ENCODE measurements around the gene DLK1.

Gene DLK1

GRCh38 chr14:100762901-100763300 lies 36.2 kb downstream of the DLK1 start:
- no peak for DNase-seq (ENCODE audit: low read depth)

DNA sequence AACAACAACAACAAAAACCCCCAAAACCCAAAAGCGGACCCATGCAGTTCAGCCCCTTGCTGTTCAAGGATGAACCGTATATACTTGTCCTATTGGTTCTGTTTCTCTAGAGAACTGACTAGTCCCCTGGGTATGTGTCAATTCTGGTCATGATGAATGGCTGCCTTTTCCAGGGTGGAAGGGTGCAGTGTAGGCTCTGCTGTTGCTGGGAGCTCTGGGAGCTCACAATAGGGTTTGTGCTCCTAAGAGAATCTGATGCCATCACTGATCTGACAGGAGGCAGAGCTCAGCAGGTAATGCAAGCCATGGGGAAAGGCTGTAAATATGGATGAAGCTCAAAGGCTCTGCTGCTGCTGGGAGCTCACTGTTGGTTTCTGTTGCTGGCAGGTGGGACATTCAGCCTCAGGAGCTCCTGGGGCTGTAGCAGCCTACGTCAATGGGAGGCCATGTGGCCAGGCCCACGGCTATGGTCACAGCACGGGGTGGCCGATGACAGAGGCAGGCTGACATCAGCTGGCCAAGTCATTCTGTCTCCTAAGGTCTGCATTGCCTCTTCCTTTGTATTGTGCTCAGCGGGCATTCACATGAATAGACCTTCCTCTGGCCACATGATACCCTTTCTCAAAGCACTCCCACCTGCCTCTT lies 37.9 kb downstream of the DLK1 start:
- no peak for DNase-seq (ENCODE audit: low read depth)

- DNase-seq (ENCODE audit: low read depth): no peak
Measured at GRCh38 chr14:100765296-100765695, 38.6 kb downstream of the DLK1 start.

- no peak for DNase-seq (ENCODE audit: low read depth)
Measured at GRCh38 chr14:100765991-100766390, 39.3 kb downstream of the DLK1 start.

DNA sequence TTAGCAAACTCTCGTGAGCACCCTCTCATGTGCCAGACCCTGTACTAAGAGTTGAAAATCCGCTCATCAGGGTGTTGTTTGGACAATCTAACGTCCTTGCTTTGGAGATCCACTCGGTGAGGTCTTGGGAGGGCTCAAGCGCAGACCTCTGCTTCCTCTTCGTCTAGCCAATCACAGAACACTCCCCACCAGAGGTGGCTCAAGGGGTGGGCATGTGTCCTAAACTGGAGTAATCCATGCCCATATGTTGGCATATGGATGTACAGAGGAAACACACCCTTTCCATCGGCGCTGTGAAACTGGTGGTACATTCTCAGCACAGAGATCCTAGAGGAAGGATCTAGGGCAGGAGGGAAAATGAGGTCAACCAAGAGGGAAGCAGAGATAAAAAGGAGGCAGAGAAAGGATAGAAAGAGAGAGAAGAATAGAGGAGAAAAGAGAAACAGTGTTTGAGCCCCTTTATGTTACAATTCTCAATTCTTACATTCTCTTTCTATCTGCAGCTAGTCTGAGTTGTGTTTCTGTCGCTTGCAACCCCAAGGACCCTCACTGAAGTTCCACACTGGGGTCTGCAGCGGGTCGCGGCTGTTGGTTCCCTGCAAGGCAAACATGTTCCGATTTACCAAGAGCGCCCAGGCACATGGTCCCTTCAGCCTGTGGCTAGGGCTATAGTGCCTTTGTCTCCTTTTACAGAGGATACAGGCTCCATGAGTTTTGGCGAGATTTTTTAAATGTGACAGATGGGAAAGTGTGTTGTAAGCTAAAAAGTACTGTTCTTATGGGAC lies 40.5 kb downstream of the DLK1 start:
- no peak for DNase-seq (ENCODE audit: low read depth)

DNA sequence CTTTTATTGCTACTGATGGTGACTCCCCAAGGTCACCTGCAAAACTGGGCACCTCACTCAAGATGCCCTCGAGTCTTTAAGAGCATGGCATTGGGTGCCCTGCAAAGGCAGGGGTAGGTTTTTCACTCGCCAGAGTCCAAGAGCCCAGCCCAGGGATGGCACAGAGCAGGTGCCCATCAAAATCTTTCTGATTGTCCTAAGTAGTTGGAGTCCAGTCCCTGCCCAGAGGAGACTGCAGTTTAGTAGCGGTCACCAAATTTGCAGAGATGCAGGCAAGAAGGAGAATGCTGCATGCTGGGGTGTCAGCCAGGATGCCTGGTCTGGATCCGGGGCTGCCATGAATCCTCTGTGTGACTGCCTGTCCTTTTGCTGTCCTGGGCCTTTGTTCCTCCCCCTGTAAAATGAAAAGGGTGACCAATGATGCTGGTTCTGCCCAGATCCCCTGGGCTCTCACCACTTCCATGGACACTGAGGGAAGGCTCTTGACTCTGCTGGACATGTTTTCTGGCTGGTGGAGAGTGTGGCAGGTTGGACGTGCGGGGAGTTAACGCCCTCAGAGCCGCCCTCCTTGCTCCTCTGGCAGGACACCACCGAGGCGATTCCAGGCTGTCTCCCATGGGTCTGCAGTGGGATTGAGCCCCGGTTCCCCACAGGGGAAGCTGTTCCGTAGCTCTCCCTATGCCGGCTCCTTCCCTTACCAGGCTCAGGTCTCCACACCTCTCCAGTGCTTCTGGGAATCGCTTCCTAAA lies 41.3 kb downstream of the DLK1 start:
- no peak for DNase-seq (ENCODE audit: low read depth)

GRCh38 chr14:100769035-100769939 lies 42.6 kb downstream of the DLK1 start:
- DNase-seq (ENCODE audit: low read depth): no peak

DNA sequence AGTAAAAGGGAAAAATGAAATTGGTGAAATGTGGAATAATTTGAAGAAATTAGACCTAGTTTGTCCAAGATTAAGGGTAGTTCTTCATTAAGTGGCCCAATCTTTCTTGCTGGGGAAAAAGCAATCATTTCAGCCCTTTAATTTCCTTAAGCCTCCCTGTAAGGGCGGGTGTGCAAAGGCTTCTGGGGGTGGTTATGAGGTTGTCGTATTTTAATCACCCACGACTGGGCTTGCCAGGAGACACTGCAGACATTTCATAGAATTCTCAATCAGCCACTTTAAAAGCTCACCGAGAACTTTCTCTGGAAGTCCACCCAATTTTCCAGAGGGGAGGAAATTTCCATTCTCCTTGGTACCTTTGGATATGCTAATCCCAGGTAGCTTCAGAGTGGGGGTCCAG lies 43.4 kb downstream of the DLK1 start:
- DNase-seq (ENCODE audit: low read depth): no peak

GRCh38 chr14:100770605-100771120 lies 44.0 kb downstream of the DLK1 start:
- no peak for DNase-seq (ENCODE audit: low read depth)

DNA sequence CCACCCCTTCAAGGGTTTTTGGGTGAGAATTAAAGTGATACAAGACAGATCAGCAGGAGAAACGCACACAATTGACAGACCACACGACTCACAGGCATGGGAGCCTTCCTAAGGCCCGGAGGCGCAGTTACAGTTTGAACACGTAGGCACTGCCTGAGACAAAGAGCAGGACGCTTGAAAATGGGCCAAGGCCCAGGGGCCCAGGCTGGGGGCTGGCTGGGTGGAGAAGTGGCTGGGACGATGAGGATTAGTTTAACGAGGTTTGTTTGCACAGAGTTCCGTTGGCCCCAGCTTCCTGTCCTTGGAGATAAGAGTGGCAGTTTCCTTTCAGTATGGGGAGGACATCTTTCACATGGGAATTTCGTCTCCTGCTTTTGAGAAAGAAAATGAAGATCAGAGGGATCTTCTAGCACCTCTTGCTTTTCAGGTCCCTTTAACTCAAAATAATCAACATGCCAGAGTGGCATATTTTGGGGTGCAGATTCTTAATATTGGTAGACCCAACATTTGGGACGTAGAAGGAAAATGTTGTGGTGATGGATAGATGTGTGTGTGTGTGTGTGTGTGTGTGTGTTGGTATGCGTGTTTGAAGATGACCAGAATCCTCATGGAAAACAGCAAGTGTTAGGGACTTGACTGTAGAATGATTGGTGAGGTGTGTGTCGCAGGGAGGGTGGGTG lies 44.6 kb downstream of the DLK1 start:
- DNase-seq (ENCODE audit: low read depth): no peak

DNA sequence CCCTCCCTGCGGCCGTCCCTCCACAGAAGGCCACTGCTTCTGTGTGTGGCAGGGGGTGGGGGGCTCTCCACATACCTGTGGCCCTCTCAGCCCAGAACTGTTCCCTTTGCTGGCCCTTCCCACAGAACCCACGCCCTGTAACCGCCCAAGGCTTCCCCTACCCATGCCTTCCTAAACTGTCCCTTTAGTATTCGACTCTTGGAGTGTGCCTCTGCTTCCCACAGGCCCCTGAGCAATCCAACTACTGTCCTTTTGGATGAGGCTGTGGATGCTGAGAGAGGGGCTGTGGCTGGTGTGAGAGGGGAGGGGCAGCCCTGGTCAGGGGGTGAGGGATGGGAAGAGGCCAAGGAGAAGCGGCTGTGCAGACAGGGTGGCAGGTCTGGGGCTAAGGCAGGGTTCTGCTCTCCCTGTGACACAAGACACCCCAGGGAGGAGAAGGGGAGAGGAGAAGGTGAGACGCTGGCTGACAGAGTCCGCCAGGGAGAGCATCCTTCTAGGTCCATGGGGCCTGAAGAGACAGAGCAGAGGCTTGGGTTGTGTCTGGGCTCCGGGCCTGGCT lies 46.0 kb downstream of the DLK1 start:
- DNase-seq (ENCODE audit: low read depth): no peak

DNA sequence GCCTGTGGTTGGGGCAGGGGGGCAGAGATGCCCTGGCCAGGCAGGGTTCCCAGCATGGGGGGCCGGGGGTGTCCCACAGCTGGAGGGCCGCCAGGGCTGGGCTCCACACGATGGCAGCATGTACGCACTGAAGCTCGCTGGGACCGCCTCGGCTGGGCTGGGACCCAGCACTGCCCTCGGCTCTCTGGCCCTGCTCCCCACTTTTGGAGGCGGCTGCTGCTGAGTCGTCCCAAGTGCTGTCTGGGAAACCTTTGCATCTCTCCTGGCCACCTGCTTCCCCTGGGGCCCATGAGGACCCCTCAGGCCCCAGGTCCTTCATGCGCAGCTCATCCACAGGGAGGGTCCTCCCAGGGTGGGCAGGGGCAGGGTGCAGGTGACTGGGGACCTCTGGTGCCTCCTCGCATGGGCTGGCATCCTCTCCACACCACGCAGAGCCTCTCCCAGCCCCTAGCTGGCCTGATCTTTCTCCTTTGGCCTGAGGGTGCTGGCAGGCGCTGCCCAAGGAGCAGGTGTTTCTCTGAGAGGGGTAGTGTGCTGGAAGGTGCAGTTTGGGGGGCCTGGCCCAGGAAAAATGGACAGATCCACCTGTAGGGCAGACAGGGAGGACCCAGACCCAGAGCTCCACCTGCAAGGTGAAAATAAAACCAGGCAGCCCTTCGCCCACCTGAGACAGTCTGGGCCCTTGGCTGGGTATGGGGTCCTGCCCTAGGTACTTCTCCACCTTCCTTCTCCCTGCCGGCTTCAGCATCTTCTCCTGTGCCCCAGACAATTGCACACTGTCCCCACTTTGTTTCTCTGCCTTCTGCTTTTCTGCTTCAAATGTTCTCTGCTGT lies 46.9 kb downstream of the DLK1 start:
- DNase-seq (ENCODE audit: low read depth): no peak

DNA sequence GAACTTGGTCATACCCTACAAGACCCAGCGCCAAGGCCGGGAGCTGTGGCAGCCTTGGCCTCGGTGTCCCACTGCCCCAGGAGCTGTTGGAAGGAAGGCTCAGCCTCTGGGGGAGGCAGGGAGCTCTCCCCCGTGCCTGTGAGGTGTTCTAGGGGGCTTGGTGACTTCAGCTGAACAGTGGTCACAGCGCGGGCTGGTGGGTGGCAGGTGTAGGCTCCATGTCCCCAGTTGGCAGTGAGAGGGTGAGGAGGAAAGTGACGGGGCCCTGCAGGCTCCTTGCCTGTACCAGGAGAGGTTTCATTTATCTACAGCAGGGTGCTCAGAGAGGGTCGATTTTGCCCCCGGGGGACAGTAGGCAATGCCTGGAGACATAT lies 47.5 kb downstream of the DLK1 start:
- DNase-seq (ENCODE audit: low read depth): no peak

GRCh38 chr14:100775351-100775830 lies 48.7 kb downstream of the DLK1 start:
- no peak for DNase-seq (ENCODE audit: low read depth)

- no peak for DNase-seq (ENCODE audit: low read depth)
Measured at GRCh38 chr14:100775831-100776591, 49.3 kb downstream of the DLK1 start.

DNA sequence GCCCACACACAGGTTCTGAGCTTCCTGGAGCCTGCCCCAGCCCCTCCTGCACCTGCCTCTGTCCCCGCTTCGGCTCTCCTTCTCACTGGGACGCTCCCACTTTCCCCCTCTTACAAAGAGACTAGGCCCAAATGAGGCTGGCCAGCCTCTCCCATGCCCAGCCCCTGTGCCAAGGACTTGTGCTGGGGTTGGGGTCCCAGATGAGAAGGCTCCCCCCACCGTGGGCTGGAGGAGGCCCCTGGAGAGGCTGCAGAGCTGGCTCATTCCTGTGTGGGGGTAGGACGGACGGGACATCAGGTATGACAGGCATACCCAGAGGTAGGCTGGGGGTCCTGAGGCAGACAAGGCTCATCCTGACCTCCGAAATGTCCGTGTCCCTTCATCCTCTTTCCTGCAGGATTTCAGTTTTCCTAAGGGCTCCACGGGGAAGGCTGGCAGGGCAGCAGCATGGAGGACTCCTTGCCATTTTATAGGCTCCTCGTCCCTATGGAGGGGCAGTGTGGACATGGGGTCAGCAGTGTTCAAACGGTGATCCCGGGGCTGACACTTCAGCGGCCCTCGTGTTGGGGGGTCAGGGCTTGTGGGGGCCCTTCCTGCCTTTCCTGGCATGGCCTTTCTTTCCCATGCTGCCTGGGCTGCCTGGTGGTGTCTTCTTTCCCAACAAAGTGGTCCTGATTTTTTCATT lies 50.1 kb downstream of the DLK1 start:
- no peak for DNase-seq (ENCODE audit: low read depth)

DNA sequence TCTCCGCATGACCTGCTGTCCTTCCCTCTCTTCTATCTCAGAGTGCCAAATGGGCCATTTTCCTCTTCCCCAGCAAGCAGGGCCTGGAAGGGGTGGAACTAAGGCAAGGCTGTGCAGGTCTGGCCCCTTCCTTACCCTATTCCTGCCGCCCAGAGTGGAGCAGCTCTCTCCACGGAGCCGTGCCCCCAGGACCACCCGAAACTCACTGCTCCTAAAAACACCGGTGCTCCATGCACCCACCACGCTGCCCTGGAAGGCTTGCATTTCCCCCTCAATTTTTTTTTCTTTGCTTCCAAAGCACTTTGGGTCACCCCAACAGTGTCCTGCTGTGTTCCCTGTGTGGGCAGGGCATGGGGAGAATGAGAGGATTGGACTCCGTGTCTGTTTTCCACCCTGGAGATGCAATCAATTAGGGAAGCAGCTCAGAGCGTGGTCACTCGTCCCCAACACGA lies 50.7 kb downstream of the DLK1 start:
- no peak for DNase-seq (ENCODE audit: low read depth)

- DNase-seq (ENCODE audit: low read depth): no peak
Measured at GRCh38 chr14:100777818-100778525, 51.3 kb downstream of the DLK1 start.
